Measurements from ENCODE around the gene BBS2.

Gene BBS2

DNA sequence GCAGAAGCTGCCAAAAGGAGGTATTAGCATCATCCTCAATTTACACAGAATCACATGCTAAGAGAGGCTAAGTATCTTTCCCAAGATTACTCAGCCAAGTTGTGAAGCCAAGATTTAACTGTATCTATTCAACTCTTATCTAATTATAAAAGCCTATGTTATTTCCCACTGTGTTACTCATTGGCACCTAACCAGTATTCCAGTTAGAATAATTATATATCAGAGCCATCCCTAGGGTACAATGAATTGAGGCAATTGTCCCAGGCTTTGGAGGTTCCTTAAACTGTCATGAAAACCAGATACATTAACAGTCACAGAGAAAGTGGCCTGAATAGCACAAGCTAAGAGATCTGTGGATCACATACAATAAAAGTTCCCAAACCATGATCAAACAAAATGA lies 83.6 kb downstream of the BBS2 start:
- Histone ChIP-seq H3K36me3 (ENCODE audit: control insufficient read depth, insufficient read depth, low read length) (peaks cover 30% of the 10 kb centered on the region), H3K9me3 (ENCODE audit: control insufficient read depth, low read length) (no peaks in the 10 kb centered on the region), H3K27ac (ENCODE audit: insufficient read depth, low read depth, low read length, poor library complexity, severe bottlenecking) (no peak overlapping the region)

More for the DNA sequence above, 83.6 kb downstream of the BBS2 start:
- Histone ChIP-seq H3K4me3 (ENCODE audit: insufficient read depth, low read depth, low read length) (no peak overlapping the region), H3K27me3 (ENCODE audit: control insufficient read depth, insufficient read depth, low read length, poor library complexity, severe bottlenecking) (no peaks in the 10 kb centered on the region), H3K4me1 (ENCODE audit: control insufficient read depth, insufficient read depth, low read length) (no peaks in the 10 kb centered on the region)
